ENCODE results near the gene DNAH1. TPM values are rescaled to one million over a fixed set of nuclear protein-coding genes. Genes with fewer than 3 reads are reported as not detected.

Gene DNAH1
- total and polyA plus RNA-seq, 2 experiments from 2014 or later, result 0.81 to 3.6 TPM

- H3K36me3 ChIP-seq, result no peaks in the 10 kb centered on the region
- H3K4me1 ChIP-seq (ENCODE audit: low read depth), result peaks cover 2% of the 10 kb centered on the region
- H3K27ac ChIP-seq, result no peak overlapping the region
- no peak overlapping the region for H3K4me3 ChIP-seq
- no peak for DNase-seq (ENCODE audit: low read depth in 1 of 2, low spot score in 1 of 2)
- H3K9me3 ChIP-seq (ENCODE audit: low read depth), result no peaks in the 10 kb centered on the region
- no peaks in the 10 kb centered on the region for H3K27me3 ChIP-seq
- TF ChIP-seq, protein P1, sequence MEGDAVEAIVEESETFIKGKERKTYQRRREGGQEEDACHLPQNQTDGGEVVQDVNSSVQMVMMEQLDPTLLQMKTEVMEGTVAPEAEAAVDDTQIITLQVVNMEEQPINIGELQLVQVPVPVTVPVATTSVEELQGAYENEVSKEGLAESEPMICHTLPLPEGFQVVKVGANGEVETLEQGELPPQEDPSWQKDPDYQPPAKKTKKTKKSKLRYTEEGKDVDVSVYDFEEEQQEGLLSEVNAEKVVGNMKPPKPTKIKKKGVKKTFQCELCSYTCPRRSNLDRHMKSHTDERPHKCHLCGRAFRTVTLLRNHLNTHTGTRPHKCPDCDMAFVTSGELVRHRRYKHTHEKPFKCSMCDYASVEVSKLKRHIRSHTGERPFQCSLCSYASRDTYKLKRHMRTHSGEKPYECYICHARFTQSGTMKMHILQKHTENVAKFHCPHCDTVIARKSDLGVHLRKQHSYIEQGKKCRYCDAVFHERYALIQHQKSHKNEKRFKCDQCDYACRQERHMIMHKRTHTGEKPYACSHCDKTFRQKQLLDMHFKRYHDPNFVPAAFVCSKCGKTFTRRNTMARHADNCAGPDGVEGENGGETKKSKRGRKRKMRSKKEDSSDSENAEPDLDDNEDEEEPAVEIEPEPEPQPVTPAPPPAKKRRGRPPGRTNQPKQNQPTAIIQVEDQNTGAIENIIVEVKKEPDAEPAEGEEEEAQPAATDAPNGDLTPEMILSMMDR (IDR thresholded peaks at IDR 0.05; ENCODE audit: low read depth, low read length), result no peak
These were observed 125.1 kb downstream of the DNAH1 start for GRCh38 chr3:52441091-52441771.

DNA sequence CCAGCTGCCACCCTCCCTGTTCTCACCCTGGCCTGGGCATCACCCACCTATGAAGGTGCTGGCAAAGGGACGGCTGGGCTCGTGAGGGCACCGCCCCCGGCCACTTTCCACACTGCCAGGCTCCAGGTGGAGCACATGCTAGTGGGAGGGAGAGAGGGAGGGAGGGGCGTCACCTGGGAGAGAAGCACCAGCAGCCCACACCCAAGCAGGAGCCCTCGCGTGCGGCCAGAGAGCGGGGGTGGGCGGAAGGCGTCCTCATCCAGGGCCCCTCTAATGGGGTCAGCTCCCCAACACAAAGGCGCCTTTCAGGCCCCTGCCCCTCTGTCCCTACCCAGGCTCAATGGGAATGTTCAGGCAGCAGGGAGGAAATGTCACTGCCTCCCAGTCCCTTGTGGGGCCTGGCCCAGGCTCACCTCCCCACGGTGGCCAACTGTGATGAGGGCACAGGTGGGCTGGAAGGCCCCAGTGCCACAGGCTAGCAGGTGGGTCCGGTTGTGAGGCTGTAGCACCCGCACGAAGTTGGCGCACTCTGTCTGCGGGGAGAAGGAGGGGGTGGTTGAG, 125.7 kb downstream of the DNAH1 start:
- H3K36me3 ChIP-seq, result no peaks in the 10 kb centered on the region
- no peak overlapping the region for H3K27ac ChIP-seq
- TF ChIP-seq, protein P1 (IDR thresholded peaks at IDR 0.05; ENCODE audit: low read depth, low read length), result no peak
- H3K9me3 ChIP-seq (ENCODE audit: low read depth), result no peaks in the 10 kb centered on the region
- no peak for DNase-seq (ENCODE audit: low read depth in 1 of 2, low spot score in 1 of 2)
- H3K4me3 ChIP-seq, result no peak overlapping the region
- H3K4me1 ChIP-seq (ENCODE audit: low read depth), result peaks cover 2% of the 10 kb centered on the region
- H3K27me3 ChIP-seq, result no peaks in the 10 kb centered on the region

GRCh38 chr3:52442409-52443267, 126.5 kb downstream of the DNAH1 start:
- DNase-seq (ENCODE audit: low read depth in 1 of 2, low spot score in 1 of 2), result no peak
- H3K36me3 ChIP-seq, result no peaks in the 10 kb centered on the region
- H3K4me1 ChIP-seq (ENCODE audit: low read depth), result peaks cover 2% of the 10 kb centered on the region
- H3K4me3 ChIP-seq, result no peak overlapping the region
- no peaks in the 10 kb centered on the region for H3K27me3 ChIP-seq
- TF ChIP-seq, protein P1 (IDR thresholded peaks at IDR 0.05; ENCODE audit: low read depth, low read length), result no peak
- no peaks in the 10 kb centered on the region for H3K9me3 ChIP-seq (ENCODE audit: low read depth)
- no peak overlapping the region for H3K27ac ChIP-seq

DNA sequence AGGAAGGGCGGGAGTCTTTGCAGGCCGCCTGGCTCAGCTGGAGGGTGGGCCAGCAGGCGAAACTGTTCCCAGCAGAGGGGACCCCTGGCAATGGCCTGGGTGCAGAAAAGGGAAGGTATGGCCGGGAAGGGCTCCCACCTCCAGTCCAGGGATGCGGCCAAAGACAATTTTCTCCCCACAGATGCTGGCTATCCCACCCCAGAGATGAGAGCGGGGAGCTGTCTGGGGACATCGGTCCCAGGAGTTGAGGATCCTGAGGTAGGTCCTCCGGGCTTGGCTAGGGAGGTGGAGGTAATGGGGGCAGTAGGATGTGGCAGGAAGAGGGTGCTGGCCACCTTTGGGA, 127.1 kb downstream of the DNAH1 start:
- TF ChIP-seq, protein P1 (IDR thresholded peaks at IDR 0.05; ENCODE audit: low read depth, low read length), result no peak
- Histone ChIP-seq H3K4me3 (no peak overlapping the region), H3K9me3 (ENCODE audit: low read depth) (no peaks in the 10 kb centered on the region), H3K27ac (no peak overlapping the region), H3K4me1 (ENCODE audit: low read depth) (peaks cover 2% of the 10 kb centered on the region), H3K27me3 (no peaks in the 10 kb centered on the region), H3K36me3 (no peaks in the 10 kb centered on the region)
- no peak for DNase-seq (ENCODE audit: low read depth in 1 of 2, low spot score in 1 of 2)

GRCh38 chr3:52443791-52444687, 127.9 kb downstream of the DNAH1 start:
- DNase-seq (ENCODE audit: low read depth in 1 of 2, low spot score in 1 of 2), result no peak
- TF ChIP-seq, protein P1 (IDR thresholded peaks at IDR 0.05; ENCODE audit: low read depth, low read length), result no peak

More at GRCh38 chr3:52443791-52444687, 127.9 kb downstream of the DNAH1 start:
- peaks cover 2% of the 10 kb centered on the region for H3K4me1 ChIP-seq (ENCODE audit: low read depth)
- no peaks in the 10 kb centered on the region for H3K27me3 ChIP-seq
- H3K4me3 ChIP-seq, result no peak overlapping the region
- no peak overlapping the region for H3K27ac ChIP-seq
- no peaks in the 10 kb centered on the region for H3K36me3 ChIP-seq
- no peaks in the 10 kb centered on the region for H3K9me3 ChIP-seq (ENCODE audit: low read depth)
